ENCODE data around the gene B9D1. TPM values are rescaled to one million over a fixed set of nuclear protein-coding genes. Genes with fewer than 3 reads are reported as not detected.

B9D1 gene
- total and polyA plus RNA-seq, 4 donors: 23.5 to 47.9 (median 26.0) TPM

DNA sequence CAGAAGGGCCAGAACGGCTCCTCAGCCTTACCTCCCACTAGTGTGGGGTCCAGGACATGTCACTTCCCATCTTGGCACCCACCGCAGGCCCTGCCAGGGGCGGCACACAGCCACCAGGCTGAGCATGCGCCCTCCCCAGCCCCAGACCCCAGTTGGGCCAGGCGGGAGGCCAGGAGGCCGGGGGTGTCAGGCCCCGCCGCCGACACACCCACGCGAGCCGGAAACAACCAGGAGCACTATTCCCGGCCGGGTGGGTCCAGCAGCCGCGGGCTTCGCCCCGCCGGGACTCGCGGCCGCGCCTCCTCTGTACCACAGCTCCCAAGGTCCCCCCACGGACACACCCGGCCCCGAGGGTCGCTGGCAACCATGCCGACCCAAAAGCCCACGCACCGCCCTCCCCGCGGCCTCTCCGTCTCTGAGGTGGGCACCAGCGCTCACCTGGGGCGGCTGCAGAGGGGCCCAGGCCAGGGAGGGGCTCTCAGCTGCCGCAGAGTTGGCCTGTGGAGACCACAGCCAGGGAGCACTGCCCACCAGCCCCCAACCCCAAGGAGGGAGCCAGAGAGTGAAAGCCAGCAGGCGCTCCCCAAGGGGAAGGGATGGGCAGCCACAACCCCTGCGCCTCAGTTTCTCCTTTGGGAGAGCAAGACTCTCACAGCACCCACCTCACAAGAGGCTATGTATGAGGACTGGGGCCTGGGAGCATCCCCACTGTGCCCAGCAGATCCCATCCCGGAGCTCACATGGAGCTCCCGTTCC is 18.0 kb downstream of the B9D1 start:
- Histone ChIP-seq H3K9ac (ENCODE audit: insufficient read depth in 1 of 2, low read length in 2 of 2) (no peak overlapping the region), H3K4me1 (ENCODE audit: control insufficient read depth in 5 of 5, insufficient read depth in 5 of 5, low read length in 5 of 5) (peaks cover 0 to 13% (median 10%) of the 10 kb centered on the region in 5 donors), H3K27ac (ENCODE audit: low read depth in 1 of 2, low read length in 1 of 2) (no peak overlapping the region), H3K4me3 (no peak overlapping the region), H3K9me3 (ENCODE audit: control insufficient read depth in 4 of 4, insufficient read depth in 3 of 4, low read length in 3 of 4) (no peaks in the 10 kb centered on the region), H3K36me3 (ENCODE audit: control insufficient read depth in 4 of 4, insufficient read depth in 4 of 4, low read length in 4 of 4) (peaks cover 0 to 2% (median 0%) of the 10 kb centered on the region in 4 donors), H3K27me3 (ENCODE audit: control insufficient read depth in 3 of 3, insufficient read depth in 3 of 3, low read length in 2 of 3) (no peaks in the 10 kb centered on the region)
- 79 to 91% methylated on average over 24 to 40 of the region's 40 CpGs for WGBS, 2 donors
- no peak for ATAC-seq (ENCODE audit: insufficient read depth, low FRiP score)
- DNase-seq: peak in 1 of 3 donors; percentile 13
- TF ChIP-seq, protein P1, sequence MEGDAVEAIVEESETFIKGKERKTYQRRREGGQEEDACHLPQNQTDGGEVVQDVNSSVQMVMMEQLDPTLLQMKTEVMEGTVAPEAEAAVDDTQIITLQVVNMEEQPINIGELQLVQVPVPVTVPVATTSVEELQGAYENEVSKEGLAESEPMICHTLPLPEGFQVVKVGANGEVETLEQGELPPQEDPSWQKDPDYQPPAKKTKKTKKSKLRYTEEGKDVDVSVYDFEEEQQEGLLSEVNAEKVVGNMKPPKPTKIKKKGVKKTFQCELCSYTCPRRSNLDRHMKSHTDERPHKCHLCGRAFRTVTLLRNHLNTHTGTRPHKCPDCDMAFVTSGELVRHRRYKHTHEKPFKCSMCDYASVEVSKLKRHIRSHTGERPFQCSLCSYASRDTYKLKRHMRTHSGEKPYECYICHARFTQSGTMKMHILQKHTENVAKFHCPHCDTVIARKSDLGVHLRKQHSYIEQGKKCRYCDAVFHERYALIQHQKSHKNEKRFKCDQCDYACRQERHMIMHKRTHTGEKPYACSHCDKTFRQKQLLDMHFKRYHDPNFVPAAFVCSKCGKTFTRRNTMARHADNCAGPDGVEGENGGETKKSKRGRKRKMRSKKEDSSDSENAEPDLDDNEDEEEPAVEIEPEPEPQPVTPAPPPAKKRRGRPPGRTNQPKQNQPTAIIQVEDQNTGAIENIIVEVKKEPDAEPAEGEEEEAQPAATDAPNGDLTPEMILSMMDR (IDR thresholded peaks at IDR 0.05; ENCODE audit: control extremely low read depth, extremely low read depth): no peak

DNA sequence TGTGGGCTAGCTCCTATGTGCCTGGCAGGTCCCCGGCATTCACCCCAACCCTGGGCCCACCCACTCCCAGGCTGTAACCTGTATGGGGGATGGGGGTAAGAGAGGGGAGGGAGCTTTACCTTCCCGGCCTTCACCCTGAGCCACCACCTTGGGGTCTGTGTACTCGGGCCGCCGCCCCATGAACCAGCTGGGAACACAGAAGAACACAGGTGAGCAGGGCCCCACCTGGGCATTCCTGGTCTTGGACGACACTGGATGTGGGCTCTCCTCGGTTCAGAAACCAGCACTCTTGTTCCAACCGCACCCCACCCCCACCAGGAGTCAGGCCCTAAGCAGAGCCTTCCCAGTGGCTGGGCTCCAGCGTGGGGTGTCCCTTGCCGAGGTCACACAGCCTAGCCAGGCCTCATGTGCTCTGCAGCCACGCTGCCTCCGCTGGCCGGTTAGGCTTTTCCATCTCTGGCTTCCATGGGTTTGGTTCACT is 18.8 kb downstream of the B9D1 start:
- H3K27ac ChIP-seq (ENCODE audit: low read depth in 1 of 2, low read length in 1 of 2): no peak overlapping the region
- no peak overlapping the region for H3K9ac ChIP-seq (ENCODE audit: insufficient read depth in 1 of 2, low read length in 2 of 2)
- H3K4me1 ChIP-seq (ENCODE audit: control insufficient read depth in 5 of 5, insufficient read depth in 5 of 5, low read length in 5 of 5): peaks cover 0 to 13% (median 10%) of the 10 kb centered on the region in 5 donors
- no peaks in the 10 kb centered on the region for H3K27me3 ChIP-seq (ENCODE audit: control insufficient read depth in 3 of 3, insufficient read depth in 3 of 3, low read length in 2 of 3)
- TF ChIP-seq, protein P1 (IDR thresholded peaks at IDR 0.05; ENCODE audit: control extremely low read depth, extremely low read depth): no peak
- ATAC-seq (ENCODE audit: insufficient read depth, low FRiP score) (no peak), DNase-seq (peak in 1 of 3 donors; percentile 10)
- no peak overlapping the region for H3K4me3 ChIP-seq
- H3K36me3 ChIP-seq (ENCODE audit: control insufficient read depth in 4 of 4, insufficient read depth in 4 of 4, low read length in 4 of 4): peaks cover 0 to 2% (median 0%) of the 10 kb centered on the region in 4 donors
- H3K9me3 ChIP-seq (ENCODE audit: control insufficient read depth in 4 of 4, insufficient read depth in 3 of 4, low read length in 3 of 4): no peaks in the 10 kb centered on the region
- 84 to 90% methylated on average over 13 of the region's 13 CpGs for WGBS, 2 donors

GRCh38 chr17:19343256-19343630 is 19.3 kb downstream of the B9D1 start:
- 80 to 86% methylated on average over 7 of the region's 7 CpGs for WGBS, 2 donors
- TF ChIP-seq, protein P1 (IDR thresholded peaks at IDR 0.05; ENCODE audit: control extremely low read depth, extremely low read depth): no peak

More at GRCh38 chr17:19343256-19343630, 19.3 kb downstream of the B9D1 start:
- no peak overlapping the region for H3K4me3 ChIP-seq
- ATAC-seq (ENCODE audit: insufficient read depth, low FRiP score) (no peak), DNase-seq (peak in 1 of 3 donors; percentile 11)
- no peaks in the 10 kb centered on the region for H3K9me3 ChIP-seq (ENCODE audit: control insufficient read depth in 4 of 4, insufficient read depth in 3 of 4, low read length in 3 of 4)
- H3K27me3 ChIP-seq (ENCODE audit: control insufficient read depth in 3 of 3, insufficient read depth in 3 of 3, low read length in 2 of 3): no peaks in the 10 kb centered on the region
- H3K36me3 ChIP-seq (ENCODE audit: control insufficient read depth in 4 of 4, insufficient read depth in 4 of 4, low read length in 4 of 4): peaks cover 0 to 2% (median 0%) of the 10 kb centered on the region in 4 donors
- H3K27ac ChIP-seq (ENCODE audit: low read depth in 1 of 2, low read length in 1 of 2): no peak overlapping the region
- H3K4me1 ChIP-seq (ENCODE audit: control insufficient read depth in 5 of 5, insufficient read depth in 5 of 5, low read length in 5 of 5): peaks cover 0 to 14% (median 10%) of the 10 kb centered on the region in 5 donors
- H3K9ac ChIP-seq (ENCODE audit: insufficient read depth in 1 of 2, low read length in 2 of 2): no peak overlapping the region
